Nephron (organoid): ENCODE results near the gene CST7.

Source experiments
- H3K27ac Mint-ChIP-seq, 3 experiments: 2 replicates each; pipeline ENCODE4 v1.8.0; 2020; ENCODE audit warnings: mixed read lengths in 3 of 3, mild to moderate bottlenecking in 2 of 3, moderate library complexity in 1 of 3
- H3K27me3 Mint-ChIP-seq: 2 replicates; pipeline ENCODE4 v1.8.0; 2021; ENCODE audit warnings: low read depth, mild to moderate bottlenecking, moderate library complexity, mixed read lengths
- H3K36me3 Mint-ChIP-seq: 2 replicates; pipeline ENCODE4 v1.8.0; 2020; ENCODE audit warnings: low read depth, mixed read lengths
- H3K4me1 Mint-ChIP-seq: 2 replicates; pipeline ENCODE4 v1.8.0; 2020; ENCODE audit warnings: mixed read lengths
- H3K4me3 Mint-ChIP-seq, 3 experiments: 2 replicates each; pipeline ENCODE4 v1.8.0; 2020; ENCODE audit warnings: mild to moderate bottlenecking in 3 of 3, mixed read lengths in 3 of 3, moderate library complexity in 2 of 3
- H3K9me3 Mint-ChIP-seq: 2 replicates; pipeline ENCODE4 v1.8.0; 2020; ENCODE audit warnings: mixed read lengths
- CTCF ChIP-seq, 3 experiments: fragments of 200-600 bp; sonication (generic); IDR thresholded peaks; one replicate each; pipeline ENCODE4 v1.5.0; 2021; ENCODE audit warnings: antibody characterized with exemption in 3 of 3; ENCODE audit not compliant: unreplicated experiment in 3 of 3

The CST7 gene

GRCh38 chr20:24933266-24933908, 15.7 kb upstream of the CST7 start:
- TF ChIP-seq CTCF (IDR thresholded peaks at IDR 0.05; ENCODE audit: unreplicated experiment in 3 of 3), result no peak
- Mint-ChIP-seq H3K9me3 (peaks cover 6% of the 10 kb centered on the region), H3K27ac (no peak overlapping the region), H3K4me3 (no peak overlapping the region), H3K36me3 (no peaks in the 10 kb centered on the region), H3K4me1 (no peaks in the 10 kb centered on the region), H3K27me3 (no peaks in the 10 kb centered on the region)

- Mint-ChIP-seq H3K27me3 (no peaks in the 10 kb centered on the region), H3K9me3 (peaks cover 6% of the 10 kb centered on the region), H3K4me3 (no peak overlapping the region), H3K27ac (no peak overlapping the region), H3K36me3 (no peaks in the 10 kb centered on the region), H3K4me1 (no peaks in the 10 kb centered on the region)
- no peak for TF ChIP-seq CTCF (IDR thresholded peaks at IDR 0.05; ENCODE audit: unreplicated experiment in 3 of 3)
These were observed 14.9 kb upstream of the CST7 start for GRCh38 chr20:24934101-24934661.

- TF ChIP-seq CTCF (IDR thresholded peaks at IDR 0.05; ENCODE audit: unreplicated experiment in 3 of 3), result no peak
- Mint-ChIP-seq H3K27me3 (no peaks in the 10 kb centered on the region), H3K9me3 (peaks cover 6% of the 10 kb centered on the region), H3K27ac (no peak overlapping the region), H3K4me1 (no peaks in the 10 kb centered on the region), H3K36me3 (no peaks in the 10 kb centered on the region), H3K4me3 (no peak overlapping the region)
These were observed 14.4 kb upstream of the CST7 start for GRCh38 chr20:24934716-24935115.

GRCh38 chr20:24935140-24935539, 13.9 kb upstream of the CST7 start:
- no peak for TF ChIP-seq CTCF (IDR thresholded peaks at IDR 0.05; ENCODE audit: unreplicated experiment in 3 of 3)
- H3K27ac Mint-ChIP-seq, result no peak overlapping the region
- H3K27me3 Mint-ChIP-seq, result no peaks in the 10 kb centered on the region
- H3K9me3 Mint-ChIP-seq, result peaks cover 6% of the 10 kb centered on the region
- H3K36me3 Mint-ChIP-seq, result no peaks in the 10 kb centered on the region
- no peaks in the 10 kb centered on the region for H3K4me1 Mint-ChIP-seq
- H3K4me3 Mint-ChIP-seq, result no peak overlapping the region

- Mint-ChIP-seq H3K27me3 (no peaks in the 10 kb centered on the region), H3K36me3 (no peaks in the 10 kb centered on the region), H3K9me3 (peaks cover 12% of the 10 kb centered on the region), H3K4me1 (no peaks in the 10 kb centered on the region), H3K4me3 (no peak overlapping the region), H3K27ac (no peak overlapping the region)
- TF ChIP-seq CTCF (IDR thresholded peaks at IDR 0.05; ENCODE audit: unreplicated experiment in 3 of 3), result no peak
These were observed 13.1 kb upstream of the CST7 start for GRCh38 chr20:24935766-24936525.
